Adrenal gland (tissue), 12 donors: Measurements from ENCODE around the gene HS3ST4. TPM values are rescaled to one million over a fixed set of nuclear protein-coding genes. Genes with fewer than 3 reads are reported as not detected.
"Not testable (repeated sequence)": the region's sequence is repeated elsewhere in the genome, so short reads cannot be mapped to it uniquely, and the experiment has no call there.

Experiments
- DNase-seq, 7 donors: peaks; one replicate each; pipeline ENCODE4 v3.0.0-alpha.2; 2019 to 2020
- H3K27ac ChIP-seq, 5 donors: fragments of 200-600 bp; sonication (generic) in 4 of 5; 1 replicate in 3 of 5; 2 replicates in 2 of 5; pipeline versions ENCODE4 v1.5.1 to v1.8.0; 2016 to 2020; ENCODE audit warnings: mild to moderate bottlenecking in 1 of 5
- H3K27me3 ChIP-seq: fragments of 200-600 bp; 2 replicates; pipeline ENCODE4 v1.8.0; 2021
- H3K36me3 ChIP-seq, 2 donors: fragments of 200-600 bp; replicated peaks in 1 of 2; 1 replicate in 1 of 2; 2 replicates in 1 of 2; pipeline versions ENCODE4 v1.5.1 to v1.8.0; 2018 to 2022
- H3K4me1 ChIP-seq, 2 donors: fragments of 200-600 bp; replicated peaks in 1 of 2; 1 replicate in 1 of 2; 2 replicates in 1 of 2; pipeline versions ENCODE4 v1.5.1 to v1.8.0; 2018 to 2021
- H3K4me3 ChIP-seq, 4 donors: fragments of 200-600 bp; sonication (generic) in 3 of 4; one replicate each; pipeline ENCODE4 v1.5.1; 2016 to 2018
- H3K9me3 ChIP-seq, 3 donors: fragments of 200-600 bp; sonication (generic) in 1 of 3; replicated peaks in 1 of 3; 1 replicate in 2 of 3; 2 replicates in 1 of 3; pipeline versions ENCODE4 v1.5.1 to v1.8.0; 2016 to 2021
- CTCF ChIP-seq, 6 experiments: fragments of 450-650 bp in 4 of 6; fragments of 200-600 bp in 2 of 6; sonication (generic) in 1 of 6; IDR thresholded peaks; 1 replicate in 5 of 6; 2 replicates in 1 of 6; pipeline versions ENCODE4 v1.5.1 to v1.8.0; 2016 to 2021; ENCODE audit warnings: antibody characterized with exemption in 6 of 6, mild to moderate bottlenecking in 2 of 6, moderate library complexity in 1 of 6
- POLR2A ChIP-seq, 2 donors: fragments of 450-650 bp; IDR thresholded peaks; one replicate each; pipeline ENCODE4 v1.6.1; 2017; ENCODE audit warnings: antibody characterized with exemption in 2 of 2, mild to moderate bottlenecking in 2 of 2, moderate library complexity in 1 of 2
- WGBS, 4 donors: extraction: QIAGEN DNeasy Blood & Tissue Kit in 2 of 4; methylation state at CpG; one replicate each; pipeline versions ENCODE4 v1.1.5 to v1.1.7; 2013 to 2017; 5-methylcytosine and 5-hydroxymethylcytosine counted together
- intact Hi-C, 2 donors: fragments of 100-400 bp; cut with DNase I; formaldehyde crosslinking; loops; one replicate each; pipeline versions ENCODE4 v1.14.1 to v1.15.0; 2022 to 2023
- polyA plus RNA-seq, 3 donors: library from polyadenylated mRNA; stranded (reverse); fragments of 200-250 nt in 2 of 3; fragments of 350-450 nt in 1 of 3; fragmentation: Illumina TruSeq in 1 of 3; extraction: RNeasy Lipid Tissue Mini Kit (QIAGEN cat#74804) in 1 of 3; gene quantifications; one replicate each; pipeline ENCODE4 v1.2.3, GENCODE V29; 2013 to 2014
- total RNA-seq, 9 donors: library from RNA; depleted of rRNA in 4 of 9; stranded (reverse); fragments of >200 nt in 4 of 9; fragments of 120-200 nt in 1 of 9; fragmentation: NEBNext Ultra II Directional in 1 of 9; extraction: Animal tissue kit (Norgen Biotek cat#: 25700) in 1 of 9; gene quantifications; one replicate each; pipeline versions ENCODE4 v1.1.0 to v1.2.4, GENCODE V29; 2013 to 2023
- donor health status: healthy with polysubstance abuse.
- donor health status: Bipolar disorder and iron deficiency.
- donor health status: DM: yes; HTN: yes; CAD: no.
- donor health status: DM: no; HTN: no; CAD: no.
- donor health status: DM: no; HTN: no; CAD: no.
- donor health status: DM: yes; HTN: yes; CAD: no.

HS3ST4 gene
- total and polyA plus RNA-seq, 12 donors = 0.06 to 0.18 (median 0.08) TPM; not detected in 9

GRCh38 chr16:26031286-26031685 is 339.5 kb downstream of the HS3ST4 start:
- H3K9me3 ChIP-seq = no peaks in the 10 kb centered on the region
- no peak for TF ChIP-seq POLR2A (IDR thresholded peaks at IDR 0.05)
- TF ChIP-seq CTCF (IDR thresholded peaks at IDR 0.05) = no peak
- no peak overlapping the region for H3K27ac ChIP-seq
- WGBS, 4 donors = 62 to 77% (median 74%) methylated on average over 9 of the region's 9 CpGs
- H3K4me1 ChIP-seq = no peaks in the 10 kb centered on the region
- no peaks in the 10 kb centered on the region for H3K36me3 ChIP-seq
- intact Hi-C loops = no loop called here
- H3K27me3 ChIP-seq = no peaks in the 10 kb centered on the region
- H3K4me3 ChIP-seq = no peak overlapping the region
- no peak for DNase-seq

- DNase-seq, H3K9me3 ChIP-seq, H3K27me3 ChIP-seq, H3K4me1 ChIP-seq, intact Hi-C loops, H3K36me3 ChIP-seq, H3K27ac ChIP-seq, H3K4me3 ChIP-seq: not testable (repeated sequence)
- 80 to 95% (median 87%) methylated on average over 18 of the region's 18 CpGs for WGBS, 4 donors
Observed at GRCh38 chr16:26032661-26033060, 340.9 kb downstream of the HS3ST4 start.

- Histone ChIP-seq H3K4me1 (no peaks in the 10 kb centered on the region), H3K36me3 (no peaks in the 10 kb centered on the region), H3K27ac (no peak overlapping the region), H3K9me3 (no peaks in the 10 kb centered on the region), H3K4me3 (no peak overlapping the region), H3K27me3 (no peaks in the 10 kb centered on the region)
- DNase-seq = no peak
- 65 to 77% (median 72%) methylated on average over 9 of the region's 9 CpGs for WGBS, 4 donors
- TF ChIP-seq CTCF (IDR thresholded peaks at IDR 0.05) = no peak
- TF ChIP-seq POLR2A (IDR thresholded peaks at IDR 0.05) = no peak
- intact Hi-C loops = no loop called here
Observed at GRCh38 chr16:26041952-26042668, 350.4 kb downstream of the HS3ST4 start.

GRCh38 chr16:26050472-26050871 is 358.7 kb downstream of the HS3ST4 start:
- no peaks in the 10 kb centered on the region for H3K9me3 ChIP-seq
- no peaks in the 10 kb centered on the region for H3K4me1 ChIP-seq
- no peak for DNase-seq
- H3K27ac ChIP-seq = no peak overlapping the region
- 42 to 52% (median 46%) methylated on average over 7 to 9 of the region's 9 CpGs for WGBS, 4 donors
- no peak overlapping the region for H3K4me3 ChIP-seq
- no peaks in the 10 kb centered on the region for H3K36me3 ChIP-seq
- no peaks in the 10 kb centered on the region for H3K27me3 ChIP-seq
- intact Hi-C loops = no loop called here
- TF ChIP-seq POLR2A (IDR thresholded peaks at IDR 0.05) = no peak
- TF ChIP-seq CTCF (IDR thresholded peaks at IDR 0.05) = no peak

- Histone ChIP-seq H3K27me3 (no peaks in the 10 kb centered on the region), H3K36me3 (no peaks in the 10 kb centered on the region), H3K4me3 (no peak overlapping the region), H3K9me3 (no peaks in the 10 kb centered on the region), H3K4me1 (no peaks in the 10 kb centered on the region), H3K27ac (no peak overlapping the region)
- no peak for DNase-seq
- TF ChIP-seq CTCF (IDR thresholded peaks at IDR 0.05) (no peak), POLR2A (IDR thresholded peaks at IDR 0.05) (no peak)
- intact Hi-C loops = no loop called here
- WGBS, 4 donors = 13 to 25% (median 19%) methylated on average over 2 of the region's 2 CpGs
Observed at GRCh38 chr16:26051063-26051462, 359.3 kb downstream of the HS3ST4 start.
